HG03432 (cell line): ENCODE data around the gene KLF16.
A peak's percentile ranks its signal among the peaks of the same experiment; 100 is the strongest.

Source experiments
- ATAC-seq: cut with Tn5 transposase; IDR thresholded peaks from one replicate; pipeline ENCODE4 v1.9.1; 2021; ENCODE audit warnings: mild to moderate bottlenecking, moderate library complexity; ENCODE audit not compliant: unreplicated experiment

The KLF16 gene

GRCh38 chr19:1825909-1826556, 37.3 kb downstream of the KLF16 start:
- no peak for ATAC-seq

- no peak for ATAC-seq
Measured at GRCh38 chr19:1824252-1824622, 39.1 kb downstream of the KLF16 start.

- no peak for ATAC-seq
Measured at GRCh38 chr19:1823539-1824251, 39.7 kb downstream of the KLF16 start.

- no peak for ATAC-seq
Measured at GRCh38 chr19:1823020-1823419, 40.4 kb downstream of the KLF16 start.

- no peak for ATAC-seq
Measured at GRCh38 chr19:1822210-1822609, 41.2 kb downstream of the KLF16 start.

- no peak for ATAC-seq
Measured at GRCh38 chr19:1819341-1820255, 43.8 kb downstream of the KLF16 start.

- ATAC-seq = no peak
Measured at GRCh38 chr19:1818549-1819195, 44.7 kb downstream of the KLF16 start.

- no peak for ATAC-seq
Measured at GRCh38 chr19:1817553-1818179, 45.7 kb downstream of the KLF16 start.

- ATAC-seq = no peak
Measured at GRCh38 chr19:1816530-1817298, 46.7 kb downstream of the KLF16 start.

GRCh38 chr19:1815605-1816529, 47.5 kb downstream of the KLF16 start:
- ATAC-seq = no peak

- ATAC-seq = no peak
Measured at GRCh38 chr19:1814833-1815604, 48.4 kb downstream of the KLF16 start.

GRCh38 chr19:1814391-1814790, 49.0 kb downstream of the KLF16 start:
- no peak for ATAC-seq

GRCh38 chr19:1813192-1814182, 49.9 kb downstream of the KLF16 start:
- ATAC-seq = no peak

GRCh38 chr19:1812426-1813191, 50.8 kb downstream of the KLF16 start:
- peak; percentile 83 for ATAC-seq

- peak; percentile 4 for ATAC-seq
Measured at GRCh38 chr19:1811942-1812425, 51.4 kb downstream of the KLF16 start, which contains the start of gene ATP8B3. ATP8B3 (minus strand) TSS chr19:1812276; CDS start chr19:1811736, 540 bp downstream.

GRCh38 chr19:1811472-1811894, 51.9 kb downstream of the KLF16 start:
- ATAC-seq = no peak
